Transverse colon (tissue), 3 donors: Measurements from ENCODE around the gene SRMS.

ENCODE experiments used
- POLR2A ChIP-seq: fragments of 450-650 bp; IDR thresholded peaks from one replicate; pipeline ENCODE4 v1.6.1; 2016; ENCODE audit warnings: antibody characterized with exemption, mild to moderate bottlenecking, moderate library complexity
- TF ChIP-seq, protein P1 (sequence below), 5 experiments: fragments of 200-600 bp in 3 of 5; fragments of 450-650 bp in 2 of 5; sonication (generic) in 3 of 5; IDR thresholded peaks; 1 replicate in 2 of 5; 2 replicates in 3 of 5; pipeline ENCODE4 v1.5.1; 2016 to 2017; ENCODE audit warnings: antibody characterized with exemption in 5 of 5, inconsistent platforms in 3 of 5, mild to moderate bottlenecking in 2 of 5, moderate library complexity in 1 of 5

DNA sequence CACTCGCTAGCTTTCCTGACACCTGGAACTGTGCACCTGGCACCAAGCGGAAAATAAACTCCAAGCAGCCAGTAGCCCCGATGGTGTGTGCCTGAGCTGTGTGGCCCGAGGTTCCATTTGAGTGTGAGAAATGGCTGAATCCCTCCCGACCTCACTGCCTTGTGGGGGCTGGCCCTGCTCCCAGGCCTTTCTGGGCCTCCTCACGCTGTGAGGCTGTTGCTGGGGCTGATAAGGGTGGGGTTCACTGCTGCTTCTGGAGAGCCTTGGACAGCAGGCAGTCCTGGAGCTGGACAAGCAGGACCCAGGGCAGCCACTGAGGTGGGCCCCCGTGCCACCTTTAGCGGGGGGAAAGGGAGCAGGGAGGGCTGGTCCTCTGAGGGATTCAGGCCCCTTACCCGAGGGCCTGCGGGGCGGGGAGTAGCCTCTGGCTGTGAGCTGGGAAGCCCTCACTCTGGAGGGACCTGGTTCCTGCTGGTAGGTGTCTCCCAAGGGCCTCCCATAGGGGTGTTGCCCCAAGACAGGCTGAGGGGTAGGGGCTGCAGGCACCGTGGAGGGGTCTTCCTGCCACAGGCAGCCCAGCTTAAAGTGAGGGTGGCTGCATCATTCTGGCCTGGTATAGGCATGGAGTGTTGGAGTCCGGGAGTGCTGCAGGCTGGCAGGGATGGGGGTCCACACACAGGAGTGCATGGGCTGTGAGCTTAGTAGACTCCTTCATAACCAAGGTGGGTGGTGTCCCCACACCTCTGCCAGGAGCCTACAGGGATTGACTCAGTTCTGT lies 25.3 kb downstream of the SRMS start:
- TF ChIP-seq, protein P1, sequence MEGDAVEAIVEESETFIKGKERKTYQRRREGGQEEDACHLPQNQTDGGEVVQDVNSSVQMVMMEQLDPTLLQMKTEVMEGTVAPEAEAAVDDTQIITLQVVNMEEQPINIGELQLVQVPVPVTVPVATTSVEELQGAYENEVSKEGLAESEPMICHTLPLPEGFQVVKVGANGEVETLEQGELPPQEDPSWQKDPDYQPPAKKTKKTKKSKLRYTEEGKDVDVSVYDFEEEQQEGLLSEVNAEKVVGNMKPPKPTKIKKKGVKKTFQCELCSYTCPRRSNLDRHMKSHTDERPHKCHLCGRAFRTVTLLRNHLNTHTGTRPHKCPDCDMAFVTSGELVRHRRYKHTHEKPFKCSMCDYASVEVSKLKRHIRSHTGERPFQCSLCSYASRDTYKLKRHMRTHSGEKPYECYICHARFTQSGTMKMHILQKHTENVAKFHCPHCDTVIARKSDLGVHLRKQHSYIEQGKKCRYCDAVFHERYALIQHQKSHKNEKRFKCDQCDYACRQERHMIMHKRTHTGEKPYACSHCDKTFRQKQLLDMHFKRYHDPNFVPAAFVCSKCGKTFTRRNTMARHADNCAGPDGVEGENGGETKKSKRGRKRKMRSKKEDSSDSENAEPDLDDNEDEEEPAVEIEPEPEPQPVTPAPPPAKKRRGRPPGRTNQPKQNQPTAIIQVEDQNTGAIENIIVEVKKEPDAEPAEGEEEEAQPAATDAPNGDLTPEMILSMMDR (IDR thresholded peaks at IDR 0.05), result no peak
- TF ChIP-seq POLR2A, result no peak
